Measurements from ENCODE around the gene UCP2. TPM values are rescaled to one million over a fixed set of nuclear protein-coding genes. Genes with fewer than 3 reads are reported as not detected.

Gene UCP2
- total and polyA plus RNA-seq, 2 experiments from 2014 or later: 60.1 to 76.9 TPM

- TF ChIP-seq ZNF114 (CRISPR knock-in tag; IDR thresholded peaks at IDR 0.05) (no peak), POLR2AphosphoS5 (IDR thresholded peaks at IDR 0.05; ENCODE audit: low read depth) (no peak)
Measured at GRCh38 chr11:73951797-73952196, 30.8 kb downstream of the UCP2 start (continued).

GRCh38 chr11:73950869-73951710 is 31.6 kb downstream of the UCP2 start, which contains the start of gene DNAJB13:
DNAJB13 (plus strand) TSS chr11:73951026; CDS start chr11:73951070, 44 bp downstream.
- no peak within 1 kb of the TSS for H3K4me3 ChIP-seq
- peaks cover 3% of the 10 kb centered on the region; the same call in 1 of the 2 replicates for H3K4me1 ChIP-seq (ENCODE audit: insufficient read depth)
- no peaks in the 10 kb centered on the region for H3K27me3 ChIP-seq (ENCODE audit: insufficient read depth)
- Mint-ChIP-seq H3K27me3 (ENCODE audit: insufficient read depth, low read depth, poor library complexity) (peaks cover 4% of the 10 kb centered on the region), H3K4me1 (no peaks in the 10 kb centered on the region; the same call in 2 of the 3 replicates), H3K36me3 (ENCODE audit: low read depth) (no peaks in the 10 kb centered on the region), H3K27ac (no peak within 1 kb of the TSS), H3K9me3 (peaks cover 7% of the 10 kb centered on the region; the same call in 2 of the 3 replicates), H3K4me3 (no peak within 1 kb of the TSS)
- ATAC-seq (peak; percentile 100), DNase-seq (ENCODE audit: low spot score) (peak; percentile 88)
- H3K27ac ChIP-seq (ENCODE audit: low read depth): no peak within 1 kb of the TSS
- no peaks in the 10 kb centered on the region for H3F3A ChIP-seq (replicated peaks; ENCODE audit: low read depth)
- H3K4me2 ChIP-seq: no peak within 1 kb of the TSS
- H3K79me2 ChIP-seq (replicated peaks; ENCODE audit: insufficient read depth): no peaks in the 10 kb centered on the region
- TF ChIP-seq ETS1 (IDR thresholded peaks at IDR 0.05) (no peak), ZNF462 (CRISPR knock-in tag; IDR thresholded peaks at IDR 0.05) (no peak), ZNF331 (CRISPR knock-in tag; IDR thresholded peaks at IDR 0.05; ENCODE audit: low read depth) (no peak)
- H2AFZ ChIP-seq: no peak within 1 kb of the TSS
- no peaks in the 10 kb centered on the region for H3K36me3 ChIP-seq (ENCODE audit: insufficient read depth)
- H4K20me1 ChIP-seq (replicated peaks; ENCODE audit: insufficient read depth): no peaks in the 10 kb centered on the region
- H3K9me2 ChIP-seq (ENCODE audit: insufficient read depth): no peaks in the 10 kb centered on the region

Measured in GM23338 (cell line).